ENCODE measurements around the gene SLC30A2.

The SLC30A2 gene

GRCh38 chr1:26069941-26070295, 24.0 kb upstream of the SLC30A2 start:
- no peak for DNase-seq (ENCODE audit: low spot score)

- DNase-seq (ENCODE audit: low spot score): no peak
Observed at GRCh38 chr1:26067432-26067911, 21.6 kb upstream of the SLC30A2 start, which contains the start of gene TRIM63. Gene TRIM63, minus strand, starts transcription at chr1:26067630. Its CDS starts 136 bp downstream, at chr1:26067494.

- DNase-seq (ENCODE audit: low spot score): no peak
Observed at GRCh38 chr1:26066857-26067256, 20.9 kb upstream of the SLC30A2 start.

GRCh38 chr1:26066160-26066559, 20.2 kb upstream of the SLC30A2 start:
- no peak for DNase-seq (ENCODE audit: low spot score)

GRCh38 chr1:26064553-26064952, 18.6 kb upstream of the SLC30A2 start:
- DNase-seq (ENCODE audit: low spot score): no peak

- no peak for DNase-seq (ENCODE audit: low spot score)
Observed at GRCh38 chr1:26060832-26061574, 15.1 kb upstream of the SLC30A2 start.

- no peak for DNase-seq (ENCODE audit: low spot score)
Observed at GRCh38 chr1:26059906-26060305, 14.0 kb upstream of the SLC30A2 start.

- DNase-seq (ENCODE audit: low spot score): no peak
Observed at GRCh38 chr1:26058052-26058595, 12.2 kb upstream of the SLC30A2 start.

GRCh38 chr1:26057189-26057588, 11.3 kb upstream of the SLC30A2 start:
- no peak for DNase-seq (ENCODE audit: low spot score)

- no peak for DNase-seq (ENCODE audit: low spot score)
Observed at GRCh38 chr1:26055041-26055440, 9.1 kb upstream of the SLC30A2 start.

- no peak for DNase-seq (ENCODE audit: low spot score)
Observed at GRCh38 chr1:26053718-26054560, 8.0 kb upstream of the SLC30A2 start.

- no peak for DNase-seq (ENCODE audit: low spot score)
Observed at GRCh38 chr1:26050248-26050640, 4.3 kb upstream of the SLC30A2 start.

- no peak for DNase-seq (ENCODE audit: low spot score)
Observed at GRCh38 chr1:26049531-26050247, 3.8 kb upstream of the SLC30A2 start.

- no peak for DNase-seq (ENCODE audit: low spot score)
Observed at GRCh38 chr1:26047278-26047874, 1.5 kb upstream of the SLC30A2 start.

GRCh38 chr1:26046246-26047095, 553 bp upstream of the SLC30A2 start:
- no peak for DNase-seq (ENCODE audit: low spot score)

GRCh38 chr1:26044971-26045721, 772 bp downstream of the SLC30A2 start:
- no peak for DNase-seq (ENCODE audit: low spot score)

GRCh38 chr1:26044414-26044813, 1.5 kb downstream of the SLC30A2 start:
- DNase-seq (ENCODE audit: low spot score): no peak

GRCh38 chr1:26043765-26044164, 2.2 kb downstream of the SLC30A2 start:
- no peak for DNase-seq (ENCODE audit: low spot score)

GRCh38 chr1:26041978-26042377, 3.9 kb downstream of the SLC30A2 start:
- no peak for DNase-seq (ENCODE audit: low spot score)

- no peak for DNase-seq (ENCODE audit: low spot score)
Observed at GRCh38 chr1:26041401-26041800, 4.5 kb downstream of the SLC30A2 start.

All from kidney capillary endothelial cell (primary cell).